OCI-LY7 (cell line): Measurements from ENCODE around the gene PLIN5.

Source experiments
- CTCF ChIP-seq: fragments of 200-600 bp; sonication (generic); conservative IDR thresholded peaks from 2 replicates; pipeline ENCODE4 v1.5.1; 2014; ENCODE audit warnings: mild to moderate bottlenecking, antibody characterized with exemption, low read length, moderate library complexity, mixed read lengths
- EZH2phosphoT487 ChIP-seq: fragments of 200-600 bp; sonication (generic); IDR thresholded peaks from 2 replicates; pipeline ENCODE4 v1.6.1; 2018; ENCODE audit warnings: low read depth, borderline replicate concordance, mild to moderate bottlenecking, mixed run types, antibody characterized with exemption, low read length, moderate library complexity, mixed read lengths

GRCh38 chr19:4519172-4519496, 15.9 kb downstream of the PLIN5 start:
- TF ChIP-seq CTCF (no peak), EZH2phosphoT487 (no peak)
